Right renal cortex interstitium (tissue), 3 donors: ENCODE data around the gene SPRTN. TPM values are rescaled to one million over a fixed set of nuclear protein-coding genes. Genes with fewer than 3 reads are reported as not detected.

Experiments
- DNase-seq, 3 donors: peaks; one replicate each; pipeline ENCODE4 v3.0.0-alpha.2; 2013; ENCODE audit warnings: low read depth in 3 of 3, low spot score in 2 of 3
- polyA plus RNA-seq, 3 donors: library from polyadenylated mRNA; unstranded; fragments of 120-200 nt; gene quantifications; one replicate each; pipeline ENCODE4 v1.2.1, GENCODE V29; 2013; ENCODE audit not compliant: insufficient read length in 3 of 3

The SPRTN gene
- polyA plus RNA-seq, 3 donors: 13.3 to 15.1 (median 14.2) TPM

DNA sequence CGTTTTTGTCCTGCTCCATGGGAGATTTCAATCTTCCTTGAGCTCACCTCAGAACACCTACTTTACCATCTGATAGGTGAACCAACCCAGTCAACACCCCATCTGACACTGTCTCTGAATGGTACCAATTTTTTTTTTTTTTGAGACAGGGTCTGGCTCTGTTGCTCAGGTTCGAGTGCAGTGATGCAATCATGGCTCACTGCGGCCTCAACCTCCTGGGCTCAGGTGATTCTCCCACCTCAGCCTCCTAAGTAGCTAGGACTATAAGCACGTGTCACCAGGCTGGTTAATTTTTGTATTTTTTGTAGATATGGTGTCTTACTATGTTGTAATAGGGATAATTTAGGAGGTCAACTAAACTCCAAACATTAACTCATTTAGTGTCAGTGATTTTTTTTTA lies 36.3 kb downstream of the SPRTN start:
- no peak for DNase-seq

DNA sequence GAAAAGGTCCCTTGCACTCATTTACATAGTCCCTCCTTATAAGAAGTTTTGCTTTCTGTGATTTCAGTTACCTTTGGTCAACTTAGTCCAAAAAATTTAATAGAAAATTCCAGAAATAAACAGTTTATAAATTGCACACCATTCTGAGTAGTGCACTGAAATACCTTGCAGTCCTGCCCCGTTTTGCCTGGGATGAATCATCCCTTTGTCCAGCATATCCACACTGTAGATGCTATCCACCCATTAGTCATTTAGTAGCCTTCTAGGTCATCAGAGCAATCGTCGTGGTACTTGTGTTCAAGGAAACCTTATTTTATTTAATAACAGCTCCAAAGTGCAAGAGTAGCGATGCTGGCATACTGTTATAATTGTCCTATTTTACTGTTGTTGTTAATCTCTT lies 38.0 kb downstream of the SPRTN start:
- no peak for DNase-seq

DNA sequence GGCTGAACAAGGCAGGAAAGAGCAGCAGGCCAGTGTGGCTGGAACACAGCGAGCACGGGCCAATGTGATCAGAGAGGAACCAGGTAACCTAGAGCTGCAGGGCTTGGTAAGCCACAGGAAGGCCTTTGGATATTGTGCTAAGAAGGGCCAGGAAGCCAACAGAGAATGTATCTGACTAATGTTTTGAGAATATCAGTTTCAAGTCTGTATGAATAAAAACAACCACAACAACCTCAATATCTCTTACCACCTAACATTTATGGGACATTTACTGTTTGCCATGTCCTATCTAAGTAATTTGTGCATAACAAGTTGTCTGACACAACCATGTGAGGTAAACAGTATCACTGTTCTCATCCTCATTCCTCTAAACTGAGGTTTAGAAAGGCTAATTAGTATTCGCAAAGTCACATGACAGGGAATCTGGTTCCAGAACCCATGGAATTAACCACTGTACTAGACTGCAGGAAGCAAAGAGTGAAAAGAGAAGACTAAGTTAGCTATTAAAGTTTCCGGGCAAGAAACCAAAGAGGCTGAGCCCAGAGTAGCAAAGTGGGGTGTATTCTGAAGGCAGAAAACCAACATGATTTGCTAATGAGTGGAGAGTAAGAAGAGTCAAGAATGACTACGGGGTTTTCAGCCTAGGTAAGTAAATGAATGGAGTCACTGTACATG lies 38.9 kb downstream of the SPRTN start:
- DNase-seq: no peak

GRCh38 chr1:231381729-231382128 lies 43.6 kb downstream of the SPRTN start:
- no peak for DNase-seq

- DNase-seq: no peak
These were observed 44.3 kb downstream of the SPRTN start for GRCh38 chr1:231382426-231382825.

GRCh38 chr1:231383159-231383860 lies 45.2 kb downstream of the SPRTN start:
- no peak for DNase-seq

DNA sequence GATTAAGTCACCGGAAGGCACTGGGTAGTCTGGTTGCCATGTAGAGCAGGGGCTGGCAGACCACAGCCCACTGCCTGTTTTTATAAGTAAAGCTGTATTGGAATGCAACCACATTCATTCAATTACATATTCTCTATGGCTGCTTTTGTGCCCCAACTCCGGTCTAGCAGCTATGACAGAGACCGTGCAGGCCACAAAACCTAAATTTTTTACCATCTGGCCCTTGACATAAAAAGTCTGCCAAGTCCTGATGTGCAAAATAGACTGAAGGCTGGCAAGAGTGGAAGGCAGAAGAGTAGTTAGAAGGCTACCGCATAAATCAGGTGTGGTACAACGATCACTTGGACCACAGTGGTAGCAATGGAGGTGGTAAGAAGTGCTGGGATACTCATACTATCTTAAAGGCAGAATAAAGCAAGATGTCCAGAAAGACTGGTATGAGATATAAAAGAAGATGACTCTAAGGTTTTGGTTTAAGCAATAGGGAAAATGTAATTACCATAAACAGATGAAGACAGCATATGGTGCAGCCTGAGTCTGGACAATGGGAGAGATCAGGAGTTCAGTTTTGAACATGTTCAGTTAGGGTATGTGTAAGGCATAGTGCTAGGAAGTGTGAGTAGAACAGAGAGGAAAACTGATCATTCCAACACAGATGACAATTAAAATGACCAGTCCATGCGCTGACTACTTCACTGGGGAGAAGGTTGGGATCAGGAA lies 46.8 kb downstream of the SPRTN start:
- DNase-seq: no peak

- DNase-seq: no peak
These were observed 47.3 kb downstream of the SPRTN start for GRCh38 chr1:231385416-231385748.

- DNase-seq: no peak
These were observed 48.4 kb downstream of the SPRTN start for GRCh38 chr1:231386466-231386865.

- no peak for DNase-seq
These were observed 49.9 kb downstream of the SPRTN start for GRCh38 chr1:231387770-231388669.

DNA sequence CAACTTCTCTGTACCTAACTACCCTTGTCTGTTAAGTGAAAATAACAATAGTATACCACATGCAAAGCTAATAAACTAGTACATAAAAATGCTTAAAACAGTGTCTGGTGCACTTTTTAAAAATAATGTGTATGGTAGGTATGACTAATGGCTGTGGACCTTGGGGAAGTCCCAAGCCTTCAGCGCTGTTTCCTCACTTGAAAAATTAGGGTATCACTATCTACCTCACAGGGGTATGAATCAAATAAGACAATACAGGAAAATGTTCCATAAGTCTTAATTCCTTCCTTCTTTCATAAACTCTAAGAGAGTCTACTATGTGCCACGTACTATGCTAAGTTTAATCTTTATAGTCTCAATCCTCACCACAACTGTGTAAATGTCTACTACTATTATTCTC lies 52.0 kb downstream of the SPRTN start:
- DNase-seq: no peak

- no peak for DNase-seq
These were observed 54.5 kb downstream of the SPRTN start for GRCh38 chr1:231392389-231393131.

DNA sequence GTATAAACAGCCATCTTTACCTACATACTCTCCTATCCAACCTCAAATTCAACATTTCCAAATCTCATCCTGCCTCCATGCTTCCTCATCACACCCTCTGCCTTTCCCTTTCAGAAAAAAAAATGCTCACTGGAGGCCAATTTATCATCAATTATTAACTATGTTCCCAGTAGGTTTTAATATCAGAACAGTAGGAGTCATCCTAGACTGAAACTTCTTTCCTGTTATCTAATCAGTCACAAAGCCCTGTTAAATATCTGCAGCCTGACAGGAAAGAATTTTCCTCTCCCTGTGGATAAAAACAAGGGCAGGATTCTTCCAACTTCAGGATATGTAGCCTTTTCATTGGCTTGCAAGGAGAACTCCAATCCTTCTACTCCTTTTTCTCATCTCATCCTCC lies 55.6 kb downstream of the SPRTN start:
- DNase-seq: no peak

GRCh38 chr1:231395076-231395997 lies 57.2 kb downstream of the SPRTN start:
- no peak for DNase-seq

- DNase-seq: no peak
These were observed 57.9 kb downstream of the SPRTN start for GRCh38 chr1:231395998-231396390.

- DNase-seq: no peak
These were observed 58.5 kb downstream of the SPRTN start for GRCh38 chr1:231396643-231397042.

DNA sequence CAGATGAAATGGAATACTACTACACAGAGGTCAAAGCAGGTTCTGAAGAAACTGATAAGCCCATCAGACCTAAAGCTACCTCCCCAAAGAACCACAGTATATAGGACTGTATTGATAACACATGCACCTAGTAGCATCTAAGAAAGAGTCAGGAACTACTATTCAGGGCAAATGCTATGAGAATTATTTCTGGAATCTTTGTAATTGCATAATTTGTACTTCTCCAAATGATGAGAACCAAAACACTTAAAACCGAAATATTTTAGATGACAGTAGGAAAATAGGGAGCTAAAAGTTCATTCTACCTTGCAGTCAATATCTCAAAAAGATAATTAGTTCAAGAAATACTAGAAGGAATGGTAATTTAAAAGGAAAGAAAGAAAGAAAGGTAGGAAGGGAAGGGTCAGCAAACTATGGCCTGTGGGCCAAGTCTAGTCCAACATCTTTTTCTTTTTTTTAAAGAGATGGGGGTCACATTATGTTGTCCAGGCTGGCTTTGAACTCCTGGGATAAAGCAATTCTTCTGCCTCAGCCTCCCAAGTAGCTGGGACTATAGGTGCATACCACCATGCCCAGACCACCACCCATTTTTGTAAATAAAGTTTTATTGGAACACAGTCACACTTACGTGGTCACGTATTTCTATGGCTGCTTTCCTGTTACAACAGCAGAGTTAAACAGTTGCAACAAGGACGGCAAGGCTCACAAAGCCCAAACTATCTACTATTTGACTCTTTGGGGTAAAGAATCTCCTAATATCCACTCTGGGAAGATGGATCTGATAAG lies 60.0 kb downstream of the SPRTN start:
- DNase-seq: no peak

GRCh38 chr1:231401478-231401877 lies 63.4 kb downstream of the SPRTN start:
- no peak for DNase-seq
